OCI-LY1 (cell line): ENCODE measurements around the gene LMBRD2.

Experiments
- H2AFZ ChIP-seq: fragments of 200-600 bp; sonication (generic), shearing (Covaris generic); 2 replicates; pipeline ENCODE4 v1.6.0; 2014; ENCODE audit warnings: antibody characterized with exemption, mild to moderate bottlenecking, low read length
- H3F3A ChIP-seq: fragments of 200-600 bp; sonication (generic), shearing (Covaris generic); 2 replicates; pipeline ENCODE4 v1.6.0; 2014; ENCODE audit warnings: mild to moderate bottlenecking, antibody characterized with exemption, low read length, moderate library complexity; ENCODE audit not compliant: insufficient read depth
- H3K27ac ChIP-seq: fragments of 200-600 bp; sonication (generic); 2 replicates; pipeline ENCODE4 v1.5.1; 2014; ENCODE audit warnings: low read length, mixed run types, mild to moderate bottlenecking, low read depth; ENCODE audit not compliant: poor library complexity, severe bottlenecking
- H3K27me3 ChIP-seq: fragments of 200-600 bp; sonication (generic); 2 replicates; pipeline ENCODE4 v1.6.0; 2014; ENCODE audit warnings: antibody characterized with exemption, mild to moderate bottlenecking, low read length, moderate library complexity; ENCODE audit not compliant: insufficient read depth
- H3K36me3 ChIP-seq: fragments of 200-600 bp; sonication (generic); 2 replicates; pipeline ENCODE4 v1.6.1; 2014; ENCODE audit warnings: mild to moderate bottlenecking, antibody characterized with exemption, low read length, moderate library complexity, mixed read lengths; ENCODE audit not compliant: insufficient read depth
- H3K4me1 ChIP-seq: fragments of 200-600 bp; sonication (generic); 2 replicates; pipeline ENCODE4 v1.5.1; 2014; ENCODE audit warnings: mild to moderate bottlenecking, low read length, moderate library complexity; ENCODE audit not compliant: insufficient read depth, severe bottlenecking
- H3K4me2 ChIP-seq: fragments of 200-600 bp; sonication (generic), shearing (Covaris generic); 2 replicates; pipeline ENCODE4 v1.6.1; 2014; ENCODE audit warnings: low read length
- H3K4me3 ChIP-seq: fragments of 200-600 bp; sonication (generic); 2 replicates; pipeline ENCODE4 v1.5.1; 2014; ENCODE audit warnings: low read length, low read depth, mild to moderate bottlenecking, mixed read lengths; ENCODE audit not compliant: poor library complexity, severe bottlenecking
- H3K79me2 ChIP-seq: fragments of 200-600 bp; shearing (Covaris generic); 2 replicates; pipeline ENCODE4 v1.6.1; 2016; ENCODE audit warnings: mixed run types, low read length, mixed read lengths; ENCODE audit not compliant: insufficient read depth
- H3K9ac ChIP-seq: fragments of 200-600 bp; sonication (generic), shearing (Covaris generic); 2 replicates; pipeline ENCODE4 v1.6.1; 2014; ENCODE audit warnings: mild to moderate bottlenecking, low read length, mixed read lengths
- H3K9me2 ChIP-seq: fragments of 200-600 bp; sonication (generic), shearing (Covaris generic); 2 replicates; pipeline ENCODE4 v1.6.1; 2014; ENCODE audit warnings: low read depth, mild to moderate bottlenecking, low read length, mixed read lengths
- H3K9me3 ChIP-seq: fragments of 200-600 bp; shearing (Covaris generic); 2 replicates; pipeline ENCODE4 v1.6.1; 2014; ENCODE audit warnings: low read length, mixed read lengths
- H4K20me1 ChIP-seq: fragments of 200-600 bp; sonication (generic), shearing (Covaris generic); 2 replicates; pipeline ENCODE4 v1.6.0; 2016; ENCODE audit warnings: mild to moderate bottlenecking, low read length; ENCODE audit not compliant: insufficient read depth
- CTCF ChIP-seq: fragments of 200-600 bp; sonication (generic), shearing (Covaris generic); IDR thresholded peaks from 2 replicates; pipeline ENCODE4 v1.5.1; 2017; ENCODE audit warnings: mild to moderate bottlenecking, antibody characterized with exemption, low read length, moderate library complexity, mixed read lengths
- EZH2 ChIP-seq: fragments of 200-600 bp; sonication (generic), shearing (Covaris generic); IDR thresholded peaks from 2 replicates; pipeline ENCODE4 v1.8.0; 2017; ENCODE audit warnings: borderline replicate concordance, mixed run types, mild to moderate bottlenecking, antibody characterized with exemption, low read length, moderate library complexity, mixed read lengths

LMBRD2 gene

GRCh38 chr5:36108758-36109460, 42.8 kb downstream of the LMBRD2 start:
- H3K4me3 ChIP-seq: no peak overlapping the region
- H3K27ac ChIP-seq: no peak overlapping the region
- no peaks in the 10 kb centered on the region for H3K9me2 ChIP-seq
- H3K79me2 ChIP-seq: no peaks in the 10 kb centered on the region
- no peaks in the 10 kb centered on the region for H3K9me3 ChIP-seq
- H4K20me1 ChIP-seq: no peaks in the 10 kb centered on the region
- H2AFZ ChIP-seq: no peak overlapping the region
- no peaks in the 10 kb centered on the region for H3K4me1 ChIP-seq
- no peaks in the 10 kb centered on the region for H3K27me3 ChIP-seq
- H3K36me3 ChIP-seq: peaks cover 65% of the 10 kb centered on the region
- no peak overlapping the region for H3K4me2 ChIP-seq
- H3F3A ChIP-seq: no peaks in the 10 kb centered on the region; the same call in 1 of the 2 replicates
- H3K9ac ChIP-seq: no peak overlapping the region
- TF ChIP-seq CTCF (no peak), EZH2 (no peak)

- Histone ChIP-seq H3K4me1 (no peaks in the 10 kb centered on the region), H2AFZ (no peak overlapping the region), H3K27me3 (no peaks in the 10 kb centered on the region), H3K9me3 (no peaks in the 10 kb centered on the region), H3K36me3 (peaks cover 60% of the 10 kb centered on the region), H3F3A (no peaks in the 10 kb centered on the region; the same call in 1 of the 2 replicates), H4K20me1 (no peaks in the 10 kb centered on the region), H3K4me3 (no peak overlapping the region), H3K79me2 (no peaks in the 10 kb centered on the region), H3K9me2 (no peaks in the 10 kb centered on the region), H3K9ac (no peak overlapping the region), H3K27ac (no peak overlapping the region), H3K4me2 (no peak overlapping the region)
- TF ChIP-seq EZH2: no peak
- no peak for TF ChIP-seq CTCF
These were observed 45.9 kb downstream of the LMBRD2 start for GRCh38 chr5:36105819-36106218.

- no peak overlapping the region for H3K9ac ChIP-seq
- no peak overlapping the region for H2AFZ ChIP-seq
These were observed 51.9 kb downstream of the LMBRD2 start for GRCh38 chr5:36099748-36100147.

More at GRCh38 chr5:36099748-36100147, 51.9 kb downstream of the LMBRD2 start:
- H3K27ac ChIP-seq: no peak overlapping the region
- no peaks in the 10 kb centered on the region for H3K79me2 ChIP-seq
- TF ChIP-seq CTCF (no peak), EZH2 (no peak)
- H3K9me2 ChIP-seq: no peaks in the 10 kb centered on the region
- peaks cover 10% of the 10 kb centered on the region; the same call in 1 of the 2 replicates for H3K36me3 ChIP-seq
- no peak overlapping the region for H3K4me3 ChIP-seq
- H4K20me1 ChIP-seq: no peaks in the 10 kb centered on the region
- no peaks in the 10 kb centered on the region for H3K4me1 ChIP-seq
- no peaks in the 10 kb centered on the region for H3K27me3 ChIP-seq
- H3F3A ChIP-seq: no peaks in the 10 kb centered on the region
- no peak overlapping the region for H3K4me2 ChIP-seq
- no peaks in the 10 kb centered on the region for H3K9me3 ChIP-seq
